H1 (cell line): ENCODE results near the gene SLC11A1. TPM values are rescaled to one million over a fixed set of nuclear protein-coding genes. Genes with fewer than 3 reads are reported as not detected.

ENCODE experiments used
- CTCF ChIA-PET: fragments of 300-600 bp; sonication (Branson Sonifier 250); formaldehyde crosslinking; loops from one replicate; lab custom pipeline; 2021; ENCODE audit not compliant: partially characterized antibody; lab: Charles Lee
- POLR2A ChIA-PET: fragments of 300-600 bp; sonication (Branson Sonifier 250); formaldehyde crosslinking; loops from one replicate; lab custom pipeline; 2021; ENCODE audit warnings: inconsistent platforms; ENCODE audit not compliant: partially characterized antibody; lab: Charles Lee
- DNase-seq, 2 experiments: peaks; one replicate each; pipeline versions ENCODE4 v3.0.0 to v3.0.0-alpha.2; 2010 to 2022; ENCODE audit warnings: low spot score in 2 of 2, low read depth in 1 of 2, mixed read lengths in 1 of 2
- FAIRE-seq: peaks from 2 replicates; lab custom pipeline; 2011; peaks lifted over from hg19 to GRCh38; lab: Jason Lieb, UNC
- H2AFZ ChIP-seq: 2 replicates; pipeline ENCODE4 v1.8.1; 2012; ENCODE audit warnings: low read length, inconsistent platforms
- H2AK5ac ChIP-seq: 2 replicates; pipeline ENCODE4 v1.6.1; 2013; ENCODE audit warnings: low read depth, low read length
- H2BK120ac ChIP-seq: replicated peaks from 2 replicates; pipeline ENCODE3; 2013; ENCODE audit warnings: low read depth, low read length, inconsistent platforms
- H2BK12ac ChIP-seq: 2 replicates; pipeline ENCODE4 v1.6.1; 2013; ENCODE audit warnings: low read depth, low read length
- H2BK15ac ChIP-seq: 2 replicates; pipeline ENCODE4 v1.6.1; 2013; ENCODE audit warnings: low read length
- H2BK20ac ChIP-seq: 2 replicates; pipeline ENCODE4 v1.6.1; 2013; ENCODE audit warnings: low read length
- H2BK5ac ChIP-seq: 2 replicates; pipeline ENCODE4 v1.6.1; 2013; ENCODE audit warnings: low read depth, low read length
- H3K14ac ChIP-seq: 2 replicates; pipeline ENCODE4 v1.6.1; 2013; ENCODE audit warnings: inconsistent platforms; ENCODE audit not compliant: insufficient read length
- H3K18ac ChIP-seq: 2 replicates; pipeline ENCODE4 v1.6.1; 2013; ENCODE audit warnings: low read length; ENCODE audit errors: extremely low read depth
- H3K23ac ChIP-seq: 2 replicates; pipeline ENCODE4 v1.6.1; 2013; ENCODE audit warnings: inconsistent platforms; ENCODE audit not compliant: insufficient read length
- H3K23me2 ChIP-seq: 2 replicates; pipeline ENCODE4 v1.6.1; 2013; ENCODE audit warnings: low read depth, low read length
- H3K27ac ChIP-seq: 2 replicates; pipeline ENCODE4 v1.6.1; 2011; ENCODE audit warnings: low read depth, low read length, inconsistent platforms
- H3K27me3 ChIP-seq, 4 experiments: replicated peaks in 1 of 4; 1 replicate in 1 of 4; 2 replicates in 3 of 4; pipeline versions ENCODE4 v1.6.1 to v1.8.1; 2011 to 2013; ENCODE audit warnings: low read length in 3 of 4, mild to moderate bottlenecking in 3 of 4, inconsistent platforms in 2 of 4, mixed read lengths in 2 of 4, moderate library complexity in 1 of 4; ENCODE audit not compliant: control insufficient read depth in 3 of 4, insufficient read depth in 3 of 4; ENCODE audit errors: extremely low read depth in 1 of 4
- H3K36me3 ChIP-seq, 4 experiments: 2 replicates each; pipeline versions ENCODE4 v1.6.1 to v1.8.1; 2011 to 2013; ENCODE audit warnings: mild to moderate bottlenecking in 4 of 4, low read length in 3 of 4, moderate library complexity in 2 of 4, control low read depth in 1 of 4, inconsistent platforms in 1 of 4; ENCODE audit not compliant: insufficient read depth in 4 of 4, control insufficient read depth in 2 of 4
- H3K4ac ChIP-seq: replicated peaks from 2 replicates; pipeline ENCODE3; 2013; ENCODE audit warnings: low read length, low read depth, mixed read lengths, inconsistent platforms; ENCODE audit not compliant: insufficient read length
- H3K4me1 ChIP-seq, 4 experiments: replicated peaks in 1 of 4; 1 replicate in 1 of 4; 2 replicates in 3 of 4; pipeline versions ENCODE4 v1.6.1 to v1.8.1; 2011 to 2013; ENCODE audit warnings: low read length in 3 of 4, inconsistent platforms in 2 of 4, mixed read lengths in 1 of 4; ENCODE audit not compliant: insufficient read depth in 4 of 4, control insufficient read depth in 3 of 4
- H3K4me2 ChIP-seq, 2 experiments: 2 replicates each; pipeline versions ENCODE4 v1.6.1 to v1.8.1; 2011 to 2013; ENCODE audit warnings: low read depth in 2 of 2, low read length in 2 of 2, control low read depth in 1 of 2, inconsistent platforms in 1 of 2, mild to moderate bottlenecking in 1 of 2; ENCODE audit not compliant: insufficient read depth in 1 of 2
- H3K4me3 ChIP-seq, 4 experiments: fragments of 200-600, 300-600 bp in 1 of 4; sonication (generic), shearing (Covaris generic), sonication (Bioruptor Twin) in 1 of 4; 2 replicates each; pipeline versions ENCODE4 v1.5.1 to v1.8.1; 2011 to 2016; ENCODE audit warnings: low read length in 4 of 4, low read depth in 3 of 4, control low read depth in 2 of 4, inconsistent platforms in 2 of 4, mild to moderate bottlenecking in 2 of 4, mixed read lengths in 1 of 4, moderate library complexity in 1 of 4; ENCODE audit not compliant: insufficient read depth in 2 of 4; ENCODE audit errors: extremely low read depth in 1 of 4
- H3K56ac ChIP-seq: replicated peaks from 2 replicates; pipeline ENCODE3; 2013; ENCODE audit warnings: low read depth, mild to moderate bottlenecking, mixed read lengths, low read length, inconsistent platforms; ENCODE audit not compliant: insufficient read length
- H3K79me1 ChIP-seq: 2 replicates; pipeline ENCODE4 v1.6.1; 2013; ENCODE audit warnings: low read depth, low read length, control low read depth
- H3K79me2 ChIP-seq, 2 experiments: 2 replicates each; pipeline versions ENCODE4 v1.6.1 to v1.8.1; 2012 to 2013; ENCODE audit warnings: low read length in 2 of 2, mild to moderate bottlenecking in 2 of 2, inconsistent platforms in 1 of 2; ENCODE audit not compliant: insufficient read depth in 2 of 2, control insufficient read depth in 1 of 2
- H3K9ac ChIP-seq, 4 experiments: replicated peaks in 1 of 4; 1 replicate in 1 of 4; 2 replicates in 3 of 4; pipeline versions ENCODE4 v1.6.1 to v1.8.1; 2011 to 2013; ENCODE audit warnings: low read depth in 3 of 4, low read length in 3 of 4, control low read depth in 2 of 4, mild to moderate bottlenecking in 2 of 4, moderate library complexity in 2 of 4, inconsistent platforms in 1 of 4; ENCODE audit errors: extremely low read depth in 1 of 4
- H3K9me3 ChIP-seq, 2 experiments: 2 replicates each; pipeline versions ENCODE4 v1.6.1 to v1.8.1; 2012 to 2013; ENCODE audit warnings: mild to moderate bottlenecking in 2 of 2, moderate library complexity in 2 of 2, control low read depth in 1 of 2, inconsistent platforms in 1 of 2, low read depth in 1 of 2, low read length in 1 of 2, mixed read lengths in 1 of 2; ENCODE audit not compliant: insufficient read depth in 2 of 2
- H4K20me1 ChIP-seq, 2 experiments: replicated peaks in 1 of 2; 2 replicates each; pipeline versions ENCODE3 to v1.8.1; 2011 to 2013; ENCODE audit warnings: inconsistent platforms in 2 of 2, low read length in 2 of 2, mild to moderate bottlenecking in 1 of 2; ENCODE audit not compliant: insufficient read depth in 2 of 2, control insufficient read depth in 1 of 2
- H4K5ac ChIP-seq: 2 replicates; pipeline ENCODE4 v1.6.1; 2013; ENCODE audit warnings: low read length, low read depth, mixed read lengths, inconsistent platforms; ENCODE audit not compliant: insufficient read length
- H4K8ac ChIP-seq: 2 replicates; pipeline ENCODE4 v1.8.0; 2013; ENCODE audit warnings: mild to moderate bottlenecking, moderate library complexity, low read length, inconsistent platforms; ENCODE audit not compliant: insufficient read depth; ENCODE audit errors: extremely low read depth
- H4K91ac ChIP-seq: replicated peaks from 2 replicates; pipeline ENCODE3; 2013; ENCODE audit warnings: low read length, mixed read lengths, inconsistent platforms; ENCODE audit not compliant: insufficient read length
- CHD1 ChIP-seq: IDR thresholded peaks from 2 replicates; pipeline ENCODE4 v1.6.1; 2012; ENCODE audit warnings: low read depth, low read length, improper control_type of control experiment
- EP300 ChIP-seq, 2 experiments: IDR thresholded peaks; 1 replicate in 1 of 2; 2 replicates in 1 of 2; pipeline ENCODE4 v1.6.1; 2011 to 2012; ENCODE audit warnings: low read depth in 2 of 2, low read length in 2 of 2, mild to moderate bottlenecking in 2 of 2, borderline replicate concordance in 1 of 2, inconsistent platforms in 1 of 2, moderate library complexity in 1 of 2
- HDAC2 ChIP-seq, 2 experiments: fragments of 300-600 bp in 1 of 2; sonication (generic) in 1 of 2; IDR thresholded peaks; 2 replicates each; pipeline ENCODE4 v1.6.1; 2011 to 2012; ENCODE audit warnings: low read depth in 2 of 2, low read length in 2 of 2, mild to moderate bottlenecking in 2 of 2, moderate library complexity in 2 of 2, borderline replicate concordance in 1 of 2, inconsistent platforms in 1 of 2
- PHF8 ChIP-seq: fragments of 200-600 bp; sonication (generic); conservative IDR thresholded peaks from 2 replicates; pipeline ENCODE4 v1.7.1; 2012; ENCODE audit warnings: low read depth, mild to moderate bottlenecking, inconsistent platforms, low read length, moderate library complexity
- RBBP5 ChIP-seq: IDR thresholded peaks from 2 replicates; pipeline ENCODE4 v1.7.1; 2012; ENCODE audit warnings: low read depth, mild to moderate bottlenecking, inconsistent platforms, low read length, moderate library complexity, borderline replicate concordance
- RFX5 ChIP-seq: IDR thresholded peaks from 2 replicates; pipeline ENCODE4 v1.6.1; 2011; ENCODE audit warnings: low read depth, low read length, improper control_type of control experiment, borderline replicate concordance
- SP1 ChIP-seq: IDR thresholded peaks from 2 replicates; pipeline ENCODE4 v1.6.1; 2011; ENCODE audit warnings: low read depth, low read length
- TAF1 ChIP-seq: IDR thresholded peaks from 2 replicates; pipeline ENCODE4 v1.6.1; 2011; ENCODE audit warnings: mild to moderate bottlenecking, low read depth, low read length
- TBP ChIP-seq: IDR thresholded peaks from 2 replicates; pipeline ENCODE4 v1.6.1; 2011; ENCODE audit warnings: low read depth, low read length, improper control_type of control experiment
- WGBS, 2 experiments: shearing (Covaris generic) in 1 of 2; methylation state at CpG; one replicate each; pipeline versions ENCODE4 v1.1.6 to v1.1.7; 2013 to 2015; ENCODE audit warnings: low lambda C conversion rate in 2 of 2, mixed read lengths in 2 of 2, inconsistent platforms in 1 of 2, low coverage in 1 of 2, missing lambda C conversion rate in 1 of 2; ENCODE audit not compliant: insufficient replicate concordance in 2 of 2, insufficient coverage in 1 of 2, insufficient read length in 1 of 2; ENCODE audit errors: extremely low coverage in 1 of 2, missing lambda C conversion rate in 1 of 2; 5-methylcytosine and 5-hydroxymethylcytosine counted together
- polyA plus RNA-seq, 7 experiments: library from polyadenylated mRNA; depleted of rRNA in 3 of 7; stranded (reverse) in 5 of 7; unstranded in 2 of 7; fragments of >200 nt in 5 of 7; fragments of 200-250 nt in 2 of 7; gene quantifications; 1 replicate in 5 of 7; 2 replicates in 1 of 7; 4 replicates in 1 of 7; pipeline versions ENCODE4 v1.2.1 to v1.2.3, GENCODE V29; 2011 to 2013; ENCODE audit warnings: missing spikeins in 2 of 7, mixed read lengths in 2 of 7
- total RNA-seq: library from RNA; stranded (reverse); fragmentation: NEBNext Ultra II Directional; extraction: Animal tissue kit (Norgen Biotek cat#: 25700); gene quantifications from 2 replicates; pipeline ENCODE4 v1.2.1, GENCODE V29; 2021

Gene SLC11A1
- total and polyA plus RNA-seq, 2 of the 8 experiments (the other 6 are each of a cell fraction or from before 2014, with no cell fraction given), result 0.20 to 0.43 TPM

GRCh38 chr2:218342837-218343236 is 39.2 kb upstream of the SLC11A1 start:
- Histone ChIP-seq H3K56ac (no peak overlapping the region), H2BK5ac (no peak overlapping the region), H3K9me3 (no peaks in the 10 kb centered on the region), H3K4me2 (no peak overlapping the region), H3K27ac (no peak overlapping the region), H2BK120ac (no peak overlapping the region), H3K36me3 (no peaks in the 10 kb centered on the region; a peak in 1 of 8 replicates), H3K18ac (no peak overlapping the region), H3K14ac (no peak overlapping the region), H3K4me3 (no peak overlapping the region), H3K23ac (no peak overlapping the region), H3K79me2 (no peaks in the 10 kb centered on the region), H4K5ac (no peak overlapping the region), H2AK5ac (no peak overlapping the region), H3K9ac (no peak overlapping the region), H2BK12ac (no peak overlapping the region), H3K23me2 (no peaks in the 10 kb centered on the region), H2BK20ac (no peak overlapping the region), H2AFZ (no peak overlapping the region), H2BK15ac (no peak overlapping the region), H4K8ac (no peak overlapping the region), H3K27me3 (no peaks in the 10 kb centered on the region), H3K4me1 (peaks cover 0 to 4% (median 0%) of the 10 kb centered on the region in 4 experiments; a peak in 1 of 7 replicates), H4K91ac (no peak overlapping the region), H4K20me1 (no peaks in the 10 kb centered on the region), H3K4ac (no peak overlapping the region), H3K79me1 (no peaks in the 10 kb centered on the region)
- CTCF ChIA-PET, result interaction anchor here (1.2 to 3.0 kb wide), 5 partner anchors 9 to 29 kb away, joined by 3 to 18 read pairs (median 4); partner anchors contain the start of gene CATIP
- no peak for FAIRE-seq
- POLR2A ChIA-PET, result interaction anchor here (0.9 kb wide), 1 partner anchor 54 kb away, joined by 4 read pairs; no protein-coding TSS in a partner anchor
- TF ChIP-seq RFX5 (no peak), SP1 (no peak), PHF8 (no peak), TBP (no peak), TAF1 (no peak), RBBP5 (no peak), HDAC2 (IDR thresholded peaks at IDR 0.05; ENCODE audit: borderline replicate concordance in 1 of 2, low read depth in 2 of 2, low read length in 2 of 2) (no peak), EP300 (IDR thresholded peaks at IDR 0.05; ENCODE audit: borderline replicate concordance in 1 of 2, low read depth in 2 of 2, low read length in 2 of 2) (no peak), CHD1 (no peak)
- 89% methylated on average over 5 of the region's 5 CpGs; no CpG with 5 or more reads in 1 of the 2 experiments for WGBS, 2 experiments
- no peak for DNase-seq
